Keratinocyte (primary cell): Measurements from ENCODE around the gene IL37.

ENCODE experiments used
- CTCF ChIP-seq, 3 experiments: IDR thresholded peaks in 1 of 3; conservative IDR thresholded peaks in 1 of 3; optimal IDR thresholded peaks in 1 of 3; 2 replicates in 2 of 3; 3 replicates in 1 of 3; pipeline versions ENCODE3 to v1.5.1; 2011; ENCODE audit warnings: low read length in 3 of 3, mild to moderate bottlenecking in 3 of 3, moderate library complexity in 2 of 3, control low read depth in 1 of 3, inconsistent platforms in 1 of 3; ENCODE audit not compliant: insufficient read depth in 2 of 3; ENCODE audit errors: extremely low read depth in 1 of 3
- EZH2 ChIP-seq: IDR thresholded peaks from one replicate; pipeline ENCODE4 v1.6.1; 2012; ENCODE audit warnings: inconsistent platforms, mild to moderate bottlenecking, low read length, moderate library complexity

GRCh38 chr2:112893752-112894151 lies 17.2 kb upstream of the IL37 start:
- TF ChIP-seq CTCF (optimal IDR thresholded peaks at IDR 0.05 in 1 of 3, IDR thresholded peaks at IDR 0.05 in 1 of 3, conservative IDR thresholded peaks at IDR 0.05 in 1 of 3; ENCODE audit: extremely low read depth in 1 of 3, insufficient read depth in 2 of 3, low read length in 3 of 3) (no peak), EZH2 (no peak)
